Panc1 (cell line): ENCODE measurements around the gene AFDN.

ENCODE experiments used
- POLR2AphosphoS5 ChIP-seq: IDR thresholded peaks from 2 replicates; pipeline ENCODE4 v1.6.1; 2012; ENCODE audit warnings: mild to moderate bottlenecking, low read depth, low read length, moderate library complexity
- TCF7L2 ChIP-seq: IDR thresholded peaks from 2 replicates; pipeline ENCODE4 v1.6.1; 2011; ENCODE audit warnings: mild to moderate bottlenecking, low read depth, low read length, inconsistent platforms
- TF ChIP-seq, protein P1 (sequence below): fragments of 450-650 bp; IDR thresholded peaks from 2 replicates; pipeline ENCODE4 v1.5.1; 2017; ENCODE audit warnings: mild to moderate bottlenecking
- TF ChIP-seq, protein P2 (sequence below), 2 experiments: IDR thresholded peaks; 2 replicates each; pipeline ENCODE4 v1.6.1; 2011 to 2012; ENCODE audit warnings: low read depth in 2 of 2, control low read depth in 1 of 2, low read length in 1 of 2, mild to moderate bottlenecking in 1 of 2, moderate library complexity in 1 of 2; ENCODE audit not compliant: insufficient read depth in 1 of 2

DNA sequence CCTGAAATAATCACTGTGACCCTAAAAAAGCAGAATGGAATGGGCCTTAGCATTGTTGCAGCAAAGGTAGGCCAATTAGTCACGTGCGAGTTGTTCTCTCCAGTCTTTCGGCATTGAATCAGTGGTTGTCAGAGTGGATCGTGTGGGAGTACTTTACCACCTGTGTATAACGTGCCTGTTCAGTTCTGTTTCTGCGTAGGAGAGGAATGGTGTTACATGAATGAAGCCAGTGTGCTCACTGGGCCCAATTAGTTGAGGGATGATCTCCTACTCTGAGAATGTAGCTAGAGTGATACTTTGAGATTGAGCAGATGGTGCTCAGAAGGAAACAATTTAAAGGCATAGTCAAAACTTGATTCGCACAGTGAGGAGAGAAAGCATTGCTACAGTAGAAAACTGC lies 98.3 kb downstream of the AFDN start:
- no peak for TF ChIP-seq POLR2AphosphoS5
- TF ChIP-seq, protein P1, sequence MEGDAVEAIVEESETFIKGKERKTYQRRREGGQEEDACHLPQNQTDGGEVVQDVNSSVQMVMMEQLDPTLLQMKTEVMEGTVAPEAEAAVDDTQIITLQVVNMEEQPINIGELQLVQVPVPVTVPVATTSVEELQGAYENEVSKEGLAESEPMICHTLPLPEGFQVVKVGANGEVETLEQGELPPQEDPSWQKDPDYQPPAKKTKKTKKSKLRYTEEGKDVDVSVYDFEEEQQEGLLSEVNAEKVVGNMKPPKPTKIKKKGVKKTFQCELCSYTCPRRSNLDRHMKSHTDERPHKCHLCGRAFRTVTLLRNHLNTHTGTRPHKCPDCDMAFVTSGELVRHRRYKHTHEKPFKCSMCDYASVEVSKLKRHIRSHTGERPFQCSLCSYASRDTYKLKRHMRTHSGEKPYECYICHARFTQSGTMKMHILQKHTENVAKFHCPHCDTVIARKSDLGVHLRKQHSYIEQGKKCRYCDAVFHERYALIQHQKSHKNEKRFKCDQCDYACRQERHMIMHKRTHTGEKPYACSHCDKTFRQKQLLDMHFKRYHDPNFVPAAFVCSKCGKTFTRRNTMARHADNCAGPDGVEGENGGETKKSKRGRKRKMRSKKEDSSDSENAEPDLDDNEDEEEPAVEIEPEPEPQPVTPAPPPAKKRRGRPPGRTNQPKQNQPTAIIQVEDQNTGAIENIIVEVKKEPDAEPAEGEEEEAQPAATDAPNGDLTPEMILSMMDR: no peak
- no peak for TF ChIP-seq TCF7L2
- TF ChIP-seq, protein P2, sequence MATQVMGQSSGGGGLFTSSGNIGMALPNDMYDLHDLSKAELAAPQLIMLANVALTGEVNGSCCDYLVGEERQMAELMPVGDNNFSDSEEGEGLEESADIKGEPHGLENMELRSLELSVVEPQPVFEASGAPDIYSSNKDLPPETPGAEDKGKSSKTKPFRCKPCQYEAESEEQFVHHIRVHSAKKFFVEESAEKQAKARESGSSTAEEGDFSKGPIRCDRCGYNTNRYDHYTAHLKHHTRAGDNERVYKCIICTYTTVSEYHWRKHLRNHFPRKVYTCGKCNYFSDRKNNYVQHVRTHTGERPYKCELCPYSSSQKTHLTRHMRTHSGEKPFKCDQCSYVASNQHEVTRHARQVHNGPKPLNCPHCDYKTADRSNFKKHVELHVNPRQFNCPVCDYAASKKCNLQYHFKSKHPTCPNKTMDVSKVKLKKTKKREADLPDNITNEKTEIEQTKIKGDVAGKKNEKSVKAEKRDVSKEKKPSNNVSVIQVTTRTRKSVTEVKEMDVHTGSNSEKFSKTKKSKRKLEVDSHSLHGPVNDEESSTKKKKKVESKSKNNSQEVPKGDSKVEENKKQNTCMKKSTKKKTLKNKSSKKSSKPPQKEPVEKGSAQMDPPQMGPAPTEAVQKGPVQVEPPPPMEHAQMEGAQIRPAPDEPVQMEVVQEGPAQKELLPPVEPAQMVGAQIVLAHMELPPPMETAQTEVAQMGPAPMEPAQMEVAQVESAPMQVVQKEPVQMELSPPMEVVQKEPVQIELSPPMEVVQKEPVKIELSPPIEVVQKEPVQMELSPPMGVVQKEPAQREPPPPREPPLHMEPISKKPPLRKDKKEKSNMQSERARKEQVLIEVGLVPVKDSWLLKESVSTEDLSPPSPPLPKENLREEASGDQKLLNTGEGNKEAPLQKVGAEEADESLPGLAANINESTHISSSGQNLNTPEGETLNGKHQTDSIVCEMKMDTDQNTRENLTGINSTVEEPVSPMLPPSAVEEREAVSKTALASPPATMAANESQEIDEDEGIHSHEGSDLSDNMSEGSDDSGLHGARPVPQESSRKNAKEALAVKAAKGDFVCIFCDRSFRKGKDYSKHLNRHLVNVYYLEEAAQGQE (IDR thresholded peaks at IDR 0.05; ENCODE audit: insufficient read depth in 1 of 2, low read depth in 2 of 2, low read length in 1 of 2): no peak
